ENCODE measurements around the gene RNF8.

The RNF8 gene

GRCh38 chr6:37362101-37362828 is 8.5 kb downstream of the RNF8 start:
- no peak for DNase-seq

DNA sequence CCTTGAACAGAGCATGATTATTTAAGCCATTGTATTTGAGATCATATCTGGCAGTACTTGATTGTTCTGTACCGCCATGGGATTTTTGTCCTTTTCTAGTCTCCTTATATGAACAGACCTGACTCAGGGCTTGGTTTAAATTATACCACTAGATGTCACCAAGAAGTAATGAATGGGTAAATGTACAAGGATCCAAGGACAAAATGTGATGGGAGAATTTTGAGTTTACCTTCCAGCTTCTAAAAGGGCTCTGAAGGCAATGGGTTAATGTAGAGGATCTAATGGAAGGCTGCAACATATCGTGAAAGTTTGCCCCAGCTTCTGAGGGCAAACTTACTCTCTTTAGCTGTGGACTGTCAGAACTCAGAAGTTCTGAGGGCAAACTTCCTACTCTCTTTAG is 12.0 kb downstream of the RNF8 start:
- DNase-seq = no peak

DNA sequence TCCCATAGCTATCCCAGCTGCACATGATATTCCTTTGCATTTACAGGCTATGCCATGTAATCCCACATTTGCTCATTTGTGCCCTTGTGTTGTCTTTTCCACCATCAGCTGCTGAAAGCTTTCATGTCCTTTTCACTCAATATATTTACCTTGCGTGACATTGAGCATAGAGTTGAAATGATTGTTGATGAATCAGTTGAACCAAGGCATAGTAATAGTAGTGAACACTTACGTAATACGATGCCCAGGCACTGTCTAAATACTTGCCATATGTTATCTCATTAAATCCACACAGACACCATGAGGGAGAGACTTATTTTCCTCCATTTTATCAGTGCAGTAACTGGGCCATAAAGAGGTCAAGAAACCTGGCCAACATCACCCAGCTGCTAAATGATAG is 13.1 kb downstream of the RNF8 start:
- no peak for DNase-seq

- DNase-seq = no peak
These were observed 15.2 kb downstream of the RNF8 start for GRCh38 chr6:37368961-37369320.

DNA sequence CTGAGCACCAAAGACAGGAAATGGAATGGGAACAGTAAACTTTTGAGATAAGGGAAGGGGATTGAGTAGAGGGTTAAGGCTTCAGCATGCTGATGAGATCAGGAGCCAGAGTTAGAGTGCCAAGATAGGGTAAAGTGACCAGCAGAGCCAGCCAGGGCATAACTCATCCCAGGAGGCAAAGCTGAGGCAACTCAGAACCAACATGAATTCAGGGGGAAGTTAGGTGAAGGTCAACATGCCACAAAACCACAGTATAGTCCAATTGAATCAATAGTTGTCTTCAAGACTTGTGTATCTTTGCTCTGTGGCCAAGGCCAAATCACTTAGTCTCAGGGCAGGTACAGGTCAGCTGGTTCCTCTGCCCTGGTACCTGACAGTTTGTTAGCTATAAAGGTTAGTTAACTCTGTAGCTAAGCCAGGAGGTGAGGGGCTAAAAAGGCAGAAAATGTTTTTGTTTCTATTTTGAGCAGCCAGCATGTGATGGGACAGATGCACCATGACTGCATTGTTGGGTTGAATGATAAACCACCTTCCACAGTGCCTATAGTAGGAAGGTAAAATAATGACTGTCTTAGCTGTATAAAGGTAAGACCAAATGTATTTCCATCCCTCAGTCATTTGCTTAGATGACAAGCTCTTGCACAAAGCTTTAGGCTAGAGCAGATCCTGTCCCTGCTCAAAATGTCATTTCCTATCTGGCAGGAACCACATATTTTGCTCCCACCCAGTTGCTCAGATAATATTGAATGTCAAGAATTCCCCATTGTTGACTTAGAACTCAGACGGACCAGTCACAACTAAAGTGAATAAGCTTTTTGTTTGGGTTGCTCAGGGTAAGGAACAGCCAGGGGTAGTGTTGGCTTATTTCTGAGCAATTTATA is 15.8 kb downstream of the RNF8 start:
- no peak for DNase-seq

GRCh38 chr6:37371154-37372083 is 17.6 kb downstream of the RNF8 start:
- DNase-seq = no peak

GRCh38 chr6:37372116-37372515 is 18.3 kb downstream of the RNF8 start:
- DNase-seq = no peak

- DNase-seq = no peak
These were observed 20.2 kb downstream of the RNF8 start for GRCh38 chr6:37373822-37374471.

DNA sequence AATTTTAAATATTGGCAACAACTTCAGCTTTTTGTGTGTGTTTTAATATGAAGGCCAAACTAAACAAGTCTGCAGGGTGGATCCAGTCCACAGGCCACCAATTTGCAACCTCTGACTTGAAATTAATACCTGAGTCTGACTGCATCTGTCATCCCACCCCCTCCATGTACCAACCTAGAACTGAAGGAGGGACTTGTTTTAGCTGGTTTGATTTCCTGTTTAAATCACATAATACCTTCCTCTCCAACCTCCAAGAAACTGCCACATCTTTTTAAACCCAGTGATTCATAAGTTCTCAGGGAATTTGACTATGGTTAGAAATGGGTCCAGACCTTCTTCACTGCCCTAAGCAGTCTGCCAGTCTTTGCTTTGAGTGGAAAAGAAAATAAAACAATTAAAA is 21.6 kb downstream of the RNF8 start:
- no peak for DNase-seq

GRCh38 chr6:37376078-37376743 is 22.4 kb downstream of the RNF8 start:
- DNase-seq = no peak

- DNase-seq = peak; percentile 52
These were observed 27.8 kb downstream of the RNF8 start for GRCh38 chr6:37381579-37381978.

DNA sequence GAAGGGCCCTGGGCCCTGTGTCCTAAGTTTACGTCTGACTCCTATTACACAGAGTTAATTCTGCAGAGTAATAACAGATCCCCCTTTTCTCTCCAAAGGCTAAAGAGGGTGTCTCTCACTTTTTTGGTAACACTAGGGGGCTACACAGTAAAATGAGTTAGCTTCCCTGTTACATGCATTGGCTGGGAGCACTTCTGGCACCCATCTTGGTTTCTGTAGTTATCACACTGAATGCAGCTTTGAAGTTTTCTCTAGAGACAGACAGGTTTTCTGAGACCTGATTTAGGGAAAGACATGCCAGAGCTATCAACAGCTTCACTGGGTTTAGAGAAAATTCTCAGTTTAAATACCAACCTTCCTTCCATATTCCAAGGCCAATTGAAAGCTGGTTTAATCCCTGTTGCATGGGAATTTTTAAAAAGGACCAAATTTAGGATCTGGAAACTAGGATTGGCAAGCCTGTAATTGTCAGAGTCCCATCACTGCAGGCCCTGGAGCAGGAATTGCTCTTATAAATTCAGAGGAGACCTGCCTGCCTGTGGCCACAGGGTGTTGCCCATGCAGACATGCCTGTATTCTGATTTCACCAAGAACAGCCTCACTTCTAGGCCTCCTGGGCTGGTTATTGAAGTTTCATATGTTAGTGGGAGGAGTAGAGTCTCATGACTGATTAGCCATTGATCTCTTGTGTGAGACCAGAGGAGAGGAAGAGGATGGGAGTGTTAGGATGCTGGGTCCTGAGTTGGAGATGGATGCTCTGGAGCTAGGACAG is 29.4 kb downstream of the RNF8 start:
- DNase-seq = no peak

- DNase-seq = no peak
These were observed 34.8 kb downstream of the RNF8 start for GRCh38 chr6:37388578-37388977.

- DNase-seq = no peak
These were observed 36.1 kb downstream of the RNF8 start for GRCh38 chr6:37389857-37390256.

DNA sequence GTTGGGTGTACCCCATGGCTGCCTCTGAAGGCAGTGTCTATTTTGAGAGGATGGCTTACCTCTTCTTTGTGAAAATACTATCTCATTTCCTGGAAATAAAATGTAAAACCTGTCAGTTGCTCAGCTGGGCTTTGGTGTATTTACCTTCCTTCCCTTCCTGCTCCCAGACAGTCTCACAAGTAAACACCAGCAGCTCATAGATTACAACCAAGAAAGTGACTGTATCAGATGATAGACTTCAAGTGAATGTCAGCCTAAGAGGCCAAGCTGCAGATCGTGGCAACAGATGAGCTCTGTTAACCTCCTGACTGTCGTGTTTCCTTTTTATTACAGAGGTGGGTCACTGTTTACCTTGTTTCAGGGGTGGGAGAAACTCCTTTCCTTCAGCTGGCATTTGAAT is 37.3 kb downstream of the RNF8 start:
- DNase-seq = no peak

- DNase-seq = no peak
These were observed 39.0 kb downstream of the RNF8 start for GRCh38 chr6:37392821-37393220.

- no peak for DNase-seq
These were observed 39.7 kb downstream of the RNF8 start for GRCh38 chr6:37393381-37393929.

DNA sequence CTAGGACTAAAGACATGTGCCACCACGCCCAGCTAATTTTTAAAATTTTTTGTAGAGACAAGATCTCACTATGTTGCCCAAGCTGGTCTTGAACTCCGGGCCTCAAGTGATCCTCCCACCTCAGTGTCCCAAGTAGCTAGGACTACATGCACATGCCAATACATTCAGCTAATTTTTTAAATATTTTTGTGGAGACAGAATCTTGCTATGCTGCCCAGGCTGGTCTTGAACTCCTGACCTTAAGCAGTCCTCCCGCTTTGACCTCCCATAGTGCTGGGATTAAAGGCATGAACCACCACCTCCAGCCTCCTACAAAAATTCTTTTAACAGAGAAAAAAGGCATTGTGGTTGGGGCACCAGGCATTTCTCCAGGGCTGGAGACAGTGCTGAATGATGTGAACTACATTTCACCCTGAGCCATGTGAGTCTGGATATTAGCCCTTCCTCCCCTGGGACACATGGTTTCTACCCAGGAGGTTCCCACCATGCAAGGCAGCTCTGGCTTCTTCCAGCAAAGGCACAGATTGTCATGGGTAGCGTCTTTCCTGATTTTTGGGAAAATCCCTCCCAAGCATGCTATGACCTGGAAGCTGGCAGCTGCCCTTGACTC is 42.9 kb downstream of the RNF8 start:
- no peak for DNase-seq

- DNase-seq = no peak
These were observed 45.3 kb downstream of the RNF8 start for GRCh38 chr6:37399131-37399530.

- DNase-seq = no peak
These were observed 46.2 kb downstream of the RNF8 start for GRCh38 chr6:37399795-37400490.

Measured in NCI-H2081 treated with DMSO at 0.1 percent for 48 hours (cell line).